Kidney glomerular epithelial cell (primary cell): ENCODE measurements around the gene TUT4.

ENCODE experiments used
- DNase-seq: peaks from one replicate; lab custom pipeline; 2025; lab: John Stamatoyannopoulos, UW

TUT4 gene

GRCh38 chr1:52469108-52469507 lies 83.8 kb downstream of the TUT4 start:
- no peak for DNase-seq

GRCh38 chr1:52463891-52464290 lies 89.0 kb downstream of the TUT4 start:
- no peak for DNase-seq

- DNase-seq = no peak
These were observed 91.1 kb downstream of the TUT4 start for GRCh38 chr1:52461821-52462220.

- no peak for DNase-seq
These were observed 92.2 kb downstream of the TUT4 start for GRCh38 chr1:52460694-52461093.

- no peak for DNase-seq
These were observed 97.2 kb downstream of the TUT4 start for GRCh38 chr1:52455686-52456085.

- no peak for DNase-seq
These were observed 98.1 kb downstream of the TUT4 start for GRCh38 chr1:52454779-52455178.

- no peak for DNase-seq
These were observed 98.8 kb downstream of the TUT4 start for GRCh38 chr1:52454127-52454526.

GRCh38 chr1:52444463-52444862 lies 108.4 kb downstream of the TUT4 start:
- no peak for DNase-seq

GRCh38 chr1:52439976-52440375 lies 112.9 kb downstream of the TUT4 start:
- no peak for DNase-seq

GRCh38 chr1:52436817-52437216 lies 116.1 kb downstream of the TUT4 start:
- no peak for DNase-seq

GRCh38 chr1:52435650-52436049 lies 117.2 kb downstream of the TUT4 start:
- no peak for DNase-seq

GRCh38 chr1:52435211-52435610 lies 117.7 kb downstream of the TUT4 start:
- no peak for DNase-seq

GRCh38 chr1:52432807-52433206 lies 120.1 kb downstream of the TUT4 start:
- DNase-seq = no peak

- DNase-seq = no peak
These were observed 125.7 kb downstream of the TUT4 start for GRCh38 chr1:52427152-52427551.

- DNase-seq = no peak
These were observed 126.5 kb downstream of the TUT4 start for GRCh38 chr1:52426371-52426770.

- DNase-seq = no peak
These were observed 128.1 kb downstream of the TUT4 start for GRCh38 chr1:52424813-52425212.

GRCh38 chr1:52424231-52424636 lies 128.7 kb downstream of the TUT4 start:
- DNase-seq = no peak

GRCh38 chr1:52423771-52424170 lies 129.1 kb downstream of the TUT4 start:
- no peak for DNase-seq

- DNase-seq = no peak
These were observed 129.8 kb downstream of the TUT4 start for GRCh38 chr1:52423055-52423454.

- DNase-seq = no peak
These were observed 132.2 kb downstream of the TUT4 start for GRCh38 chr1:52420713-52421112.

- DNase-seq = no peak
These were observed 136.1 kb downstream of the TUT4 start for GRCh38 chr1:52416811-52417210.

GRCh38 chr1:52414942-52415341 lies 137.9 kb downstream of the TUT4 start:
- DNase-seq = no peak

- no peak for DNase-seq
These were observed 139.4 kb downstream of the TUT4 start for GRCh38 chr1:52413410-52413989.

- no peak for DNase-seq
These were observed 147.9 kb downstream of the TUT4 start for GRCh38 chr1:52404975-52405338.
